ENCODE measurements around the gene C4B.
"Not testable (repeated sequence)": the region's sequence is repeated elsewhere in the genome, so short reads cannot be mapped to it uniquely, and the experiment has no call there.

C4B gene

DNA sequence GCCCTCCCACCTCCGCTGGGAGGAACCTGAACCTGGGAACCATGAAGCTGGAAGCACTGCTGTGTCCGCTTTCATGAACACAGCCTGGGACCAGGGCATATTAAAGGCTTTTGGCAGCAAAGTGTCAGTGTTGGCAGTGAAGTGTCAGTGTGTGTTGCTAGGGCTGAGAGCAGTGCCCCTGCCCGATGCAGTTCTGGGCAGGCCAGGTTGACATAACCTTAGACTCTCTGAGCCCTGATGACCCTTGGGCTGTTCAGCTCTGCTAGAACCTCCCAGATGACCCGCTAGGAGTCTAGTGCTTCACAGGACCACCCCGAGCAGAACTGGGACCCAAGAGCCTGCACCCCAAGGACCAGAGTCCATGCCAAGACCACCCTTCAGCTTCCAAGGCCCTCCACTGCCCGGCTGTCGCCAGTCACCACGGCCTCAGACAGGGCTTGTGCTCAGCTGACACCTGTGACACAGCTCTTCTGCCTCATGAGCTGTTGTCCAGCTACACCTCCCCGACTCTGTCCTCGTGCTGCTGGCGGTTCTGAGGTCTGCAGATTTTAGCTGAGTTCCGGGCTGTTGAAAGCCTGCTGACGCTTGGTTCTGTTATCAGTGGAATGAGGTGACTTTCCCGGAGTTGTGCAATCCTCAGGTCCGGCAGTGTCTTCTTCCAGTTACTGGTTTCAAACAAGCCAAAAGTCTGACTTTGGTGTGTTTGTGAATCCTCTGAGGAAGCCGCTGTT is 20.9 kb downstream of the C4B start:
- not testable (repeated sequence) for DNase-seq (ENCODE audit: low spot score)

GRCh38 chr6:32037136-32037535 is 22.5 kb downstream of the C4B start:
- not testable (repeated sequence) for DNase-seq (ENCODE audit: low spot score)

GRCh38 chr6:32037598-32038524 is 23.3 kb downstream of the C4B start, which contains the start of gene CYP21A2:
Gene CYP21A2, plus strand, starts transcription at chr6:32038415. Its CDS starts 8 bp downstream, at chr6:32038423.
- DNase-seq (ENCODE audit: low spot score) = not testable (repeated sequence)

DNA sequence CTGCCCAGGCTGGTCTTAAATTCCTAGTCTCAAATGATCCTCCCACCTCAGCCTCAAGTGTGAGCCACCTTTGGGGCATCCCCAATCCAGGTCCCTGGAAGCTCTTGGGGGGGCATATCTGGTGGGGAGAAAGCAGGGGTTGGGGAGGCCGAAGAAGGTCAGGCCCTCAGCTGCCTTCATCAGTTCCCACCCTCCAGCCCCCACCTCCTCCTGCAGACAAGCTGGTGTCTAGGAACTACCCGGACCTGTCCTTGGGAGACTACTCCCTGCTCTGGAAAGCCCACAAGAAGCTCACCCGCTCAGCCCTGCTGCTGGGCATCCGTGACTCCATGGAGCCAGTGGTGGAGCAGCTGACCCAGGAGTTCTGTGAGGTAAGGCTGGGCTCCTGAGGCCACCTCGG is 24.3 kb downstream of the C4B start:
- not testable (repeated sequence) for DNase-seq (ENCODE audit: low spot score)

DNA sequence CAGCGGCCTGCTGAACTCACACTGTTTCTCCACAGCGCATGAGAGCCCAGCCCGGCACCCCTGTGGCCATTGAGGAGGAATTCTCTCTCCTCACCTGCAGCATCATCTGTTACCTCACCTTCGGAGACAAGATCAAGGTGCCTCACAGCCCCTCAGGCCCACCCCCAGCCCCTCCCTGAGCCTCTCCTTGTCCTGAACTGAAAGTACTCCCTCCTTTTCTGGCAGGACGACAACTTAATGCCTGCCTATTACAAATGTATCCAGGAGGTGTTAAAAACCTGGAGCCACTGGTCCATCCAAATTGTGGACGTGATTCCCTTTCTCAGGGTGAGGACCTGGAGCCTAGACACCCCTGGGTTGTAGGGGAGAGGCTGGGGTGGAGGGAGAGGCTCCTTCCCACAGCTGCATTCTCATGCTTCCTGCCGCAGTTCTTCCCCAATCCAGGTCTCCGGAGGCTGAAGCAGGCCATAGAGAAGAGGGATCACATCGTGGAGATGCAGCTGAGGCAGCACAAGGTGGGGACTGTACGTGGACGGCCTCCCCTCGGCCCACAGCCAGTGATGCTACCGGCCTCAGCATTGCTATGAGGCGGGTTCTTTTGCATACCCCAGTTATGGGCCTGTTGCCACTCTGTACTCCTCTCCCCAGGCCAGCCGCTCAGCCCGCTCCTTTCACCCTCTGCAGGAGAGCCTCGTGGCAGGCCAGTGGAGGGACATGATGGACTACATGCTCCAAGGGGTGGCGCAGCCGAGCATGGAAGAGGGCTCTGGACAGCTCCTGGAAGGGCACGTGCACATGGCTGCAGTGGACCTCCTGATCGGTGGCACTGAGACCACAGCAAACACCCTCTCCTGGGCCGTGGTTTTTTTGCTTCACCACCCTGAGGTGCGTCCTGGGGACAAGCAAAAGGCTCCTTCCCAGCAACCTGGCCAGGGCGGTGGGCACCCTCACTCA is 25.0 kb downstream of the C4B start:
- not testable (repeated sequence) for DNase-seq (ENCODE audit: low spot score)

- not testable (repeated sequence) for DNase-seq (ENCODE audit: low spot score)
Measured at GRCh38 chr6:32040299-32041049, 25.9 kb downstream of the C4B start.

DNA sequence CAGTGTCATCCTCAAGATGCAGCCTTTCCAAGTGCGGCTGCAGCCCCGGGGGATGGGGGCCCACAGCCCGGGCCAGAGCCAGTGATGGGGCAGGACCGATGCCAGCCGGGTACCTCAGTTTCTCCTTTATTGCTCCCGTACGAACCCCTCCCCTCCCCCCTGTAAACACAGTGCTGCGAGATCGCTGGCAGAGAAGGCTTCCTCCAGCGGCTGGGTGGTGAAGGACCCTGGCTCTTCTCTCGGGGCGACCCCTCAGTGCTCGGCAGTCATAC is 26.4 kb downstream of the C4B start:
- not testable (repeated sequence) for DNase-seq (ENCODE audit: low spot score)

- not testable (repeated sequence) for DNase-seq (ENCODE audit: low spot score)
Measured at GRCh38 chr6:32041385-32041784, 26.8 kb downstream of the C4B start.

DNA sequence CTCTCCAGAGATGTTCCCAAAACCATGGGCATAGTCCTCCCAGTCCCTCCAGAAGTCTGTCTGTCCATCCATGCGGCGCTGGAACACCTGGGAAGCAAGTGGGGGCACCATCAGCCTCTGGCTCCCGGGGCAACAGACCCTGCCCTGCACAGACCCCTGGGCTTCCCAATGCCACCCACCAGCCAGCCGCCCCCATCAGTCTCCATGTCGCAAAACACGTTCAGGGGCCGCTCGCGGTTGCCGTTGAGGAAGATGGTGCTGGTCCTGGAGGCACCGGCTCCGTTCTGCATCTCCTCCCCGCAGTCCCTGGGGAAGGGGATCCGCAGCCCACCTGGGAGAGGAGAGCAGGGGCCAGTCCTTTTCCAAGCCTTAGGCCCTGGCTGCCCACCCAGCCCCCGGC is 27.7 kb downstream of the C4B start:
- DNase-seq (ENCODE audit: low spot score) = not testable (repeated sequence)

- DNase-seq (ENCODE audit: low spot score) = not testable (repeated sequence)
Measured at GRCh38 chr6:32043589-32044380, 29.2 kb downstream of the C4B start.

GRCh38 chr6:32044916-32045315 is 30.3 kb downstream of the C4B start:
- not testable (repeated sequence) for DNase-seq (ENCODE audit: low spot score)

GRCh38 chr6:32045811-32046449 is 31.3 kb downstream of the C4B start:
- DNase-seq (ENCODE audit: low spot score) = no peak

- no peak for DNase-seq (ENCODE audit: low spot score)
Measured at GRCh38 chr6:32046450-32047083, 32.0 kb downstream of the C4B start.

DNA sequence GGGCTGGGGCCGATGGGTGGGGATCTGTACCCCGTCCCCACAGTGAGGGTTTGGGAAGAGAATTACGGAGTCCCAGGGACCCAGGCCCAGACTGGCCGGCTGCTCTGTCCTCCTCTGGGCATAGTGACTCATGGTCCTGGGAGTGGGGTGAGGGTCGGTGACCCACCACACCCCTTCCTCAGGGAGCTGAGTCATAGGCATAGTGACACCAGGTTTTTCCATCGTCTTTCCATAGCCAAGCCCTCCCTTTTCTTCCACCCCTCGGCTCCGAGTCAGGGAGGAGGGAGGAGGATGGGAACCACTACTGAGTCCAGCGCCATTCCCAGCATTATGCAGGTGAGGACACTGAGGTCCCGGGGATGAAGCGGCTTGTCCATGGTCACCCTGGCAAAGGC is 32.5 kb downstream of the C4B start:
- no peak for DNase-seq (ENCODE audit: low spot score)

- no peak for DNase-seq (ENCODE audit: low spot score)
Measured at GRCh38 chr6:32047539-32047854, 32.9 kb downstream of the C4B start.

DNA sequence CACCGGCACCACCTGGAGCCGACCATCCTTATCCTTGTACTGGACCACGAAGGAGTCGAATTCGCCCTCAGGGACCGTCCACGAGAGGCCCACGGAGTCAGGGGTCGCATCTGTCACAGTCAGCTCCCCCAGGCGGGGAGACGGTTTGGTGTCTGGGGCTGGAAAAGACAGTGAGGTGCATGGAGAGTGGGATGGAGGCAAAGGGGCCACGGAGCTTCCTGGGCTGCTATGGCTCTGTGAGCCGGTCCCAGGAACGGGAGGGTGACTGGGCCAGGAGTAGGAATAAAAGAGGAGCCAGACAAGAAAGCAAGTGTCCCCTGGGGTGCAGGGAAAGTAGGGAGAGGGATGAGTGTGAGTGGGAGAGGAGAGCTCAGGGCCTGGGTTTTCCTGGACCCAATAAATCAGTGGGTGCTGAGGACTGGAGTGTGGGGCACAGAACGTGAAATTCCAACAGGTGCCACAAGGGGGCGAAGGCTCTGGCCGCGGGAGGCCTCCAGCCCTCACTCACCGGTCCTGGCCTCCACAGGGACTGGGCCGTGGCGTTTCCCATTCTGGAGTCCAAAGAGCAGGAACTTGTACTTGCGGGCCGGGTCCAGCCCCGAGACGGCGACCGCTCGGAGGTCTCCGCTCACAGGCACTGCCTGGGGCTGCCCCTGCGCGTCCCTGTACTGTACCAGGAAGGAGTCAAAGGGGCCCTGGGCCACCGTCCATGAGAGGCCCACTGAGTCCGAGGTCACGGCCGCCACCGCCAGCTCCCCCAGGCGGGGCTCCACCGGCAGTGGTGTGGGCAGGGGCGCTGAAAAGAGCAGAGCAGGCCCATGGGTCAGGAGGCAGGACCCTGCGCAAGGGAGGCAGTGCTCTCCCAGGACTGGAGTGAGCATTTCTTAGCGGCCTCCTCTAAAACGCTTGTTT is 33.5 kb downstream of the C4B start:
- DNase-seq (ENCODE audit: low spot score) = peak; percentile 87

DNA sequence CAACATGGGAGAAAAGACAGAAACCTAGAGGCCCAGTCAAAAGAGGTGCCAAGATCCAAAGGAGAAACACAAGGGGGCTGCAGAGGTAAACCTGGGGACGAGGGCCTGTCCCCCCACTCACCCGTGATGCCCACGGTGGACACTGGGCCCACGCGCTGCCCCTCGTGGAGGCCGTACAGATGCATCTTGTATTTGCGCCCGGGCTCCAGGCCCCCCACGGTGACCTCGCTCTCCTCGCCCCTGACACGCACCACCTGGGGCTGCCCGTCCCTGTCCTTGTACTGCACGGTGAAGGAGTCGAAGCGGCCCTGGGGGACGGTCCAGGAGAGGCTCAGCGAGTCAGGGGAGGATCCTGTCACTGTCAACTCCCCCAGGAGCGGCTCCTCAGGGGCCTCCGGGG is 34.6 kb downstream of the C4B start:
- DNase-seq (ENCODE audit: low spot score) = not testable (repeated sequence)

GRCh38 chr6:32049736-32050135 is 35.1 kb downstream of the C4B start:
- DNase-seq (ENCODE audit: low spot score) = not testable (repeated sequence)

DNA sequence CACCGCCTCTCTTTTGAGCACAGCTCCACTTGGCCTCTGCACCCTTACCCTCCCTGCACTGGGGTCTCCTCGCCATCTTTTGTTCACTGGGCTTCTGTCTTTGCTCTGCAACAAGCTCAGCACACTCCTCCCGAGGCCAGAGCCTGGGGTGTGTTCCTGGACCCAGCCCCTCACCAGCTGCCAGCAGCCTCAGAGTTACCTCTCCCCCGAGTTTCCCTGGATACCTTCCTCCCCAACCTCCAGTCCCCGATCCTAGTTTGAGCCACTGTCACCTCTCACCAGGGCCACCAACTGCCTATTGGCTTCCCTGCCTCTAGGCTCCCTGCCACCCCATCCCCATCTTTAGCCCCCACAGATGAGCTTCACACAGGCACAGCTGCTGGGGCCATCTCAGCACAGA is 36.0 kb downstream of the C4B start:
- DNase-seq (ENCODE audit: low spot score) = no peak

Data from HuH-7 (cell line).